T-cell (primary cell): ENCODE results near the gene RIT1. TPM values are rescaled to one million over a fixed set of nuclear protein-coding genes. Genes with fewer than 3 reads are reported as not detected.
A peak's percentile ranks its signal among the peaks of the same experiment; 100 is the strongest.
"Not testable (repeated sequence)": the region's sequence is repeated elsewhere in the genome, so short reads cannot be mapped to it uniquely, and the experiment has no call there.

ENCODE experiments used
- ATAC-seq, 4 experiments: fragments of 200-7000 bp in 3 of 4; fragments of 150-1000 bp in 1 of 4; cut with Tn5 transposase; replicated peaks in 1 of 4; 1 replicate in 3 of 4; 2 replicates in 1 of 4; pipeline ENCODE4 v1.10.0; 2021; ENCODE audit warnings: moderate library complexity in 3 of 4, mild to moderate bottlenecking in 2 of 4, moderate number of reproducible peaks in 1 of 4
- CTCF ChIA-PET, 2 donors: fragments of 300-600 bp; sonication (Branson Sonifier 250); formaldehyde crosslinking; loops; one replicate each; lab custom pipeline; 2022; ENCODE audit warnings: antibody characterized with exemption in 2 of 2; lab: Charles Lee
- POLR2A ChIA-PET, 2 donors: fragments of 300-600 bp; sonication (Branson Sonifier 250); formaldehyde crosslinking; loops; one replicate each; lab custom pipeline; 2022; ENCODE audit warnings: antibody characterized with exemption in 2 of 2; lab: Charles Lee
- DNase-seq, 35 experiments: peaks; one replicate each; pipeline versions ENCODE4 v3.0.0 to v3.0.0-alpha.2; 2013 to 2023
- H3K27ac ChIP-seq: one replicate; pipeline ENCODE4 v1.5.1; 2013; ENCODE audit warnings: low read length
- H3K27me3 ChIP-seq, 2 experiments: replicated peaks in 1 of 2; 1 replicate in 1 of 2; 2 replicates in 1 of 2; pipeline versions ENCODE4 v1.6.1 to v1.7.0; 2013; ENCODE audit warnings: low read length in 1 of 2, mixed read lengths in 1 of 2; ENCODE audit not compliant: control insufficient read depth in 2 of 2, insufficient read depth in 2 of 2; ENCODE audit errors: extremely low read depth in 1 of 2
- H3K36me3 ChIP-seq, 2 donors: 1 replicate in 1 of 2; 2 replicates in 1 of 2; pipeline versions ENCODE4 v1.6.1 to v1.7.0; 2013; ENCODE audit warnings: low read length in 1 of 2; ENCODE audit not compliant: control insufficient read depth in 2 of 2, insufficient read depth in 1 of 2; ENCODE audit errors: extremely low read depth in 1 of 2
- H3K4me1 ChIP-seq, 2 experiments: 1 replicate in 1 of 2; 2 replicates in 1 of 2; pipeline versions ENCODE4 v1.6.1 to v1.7.0; 2013; ENCODE audit warnings: low read length in 2 of 2, mixed read lengths in 1 of 2; ENCODE audit not compliant: insufficient read depth in 2 of 2, control insufficient read depth in 1 of 2; ENCODE audit errors: extremely low read depth in 1 of 2
- H3K4me3 ChIP-seq, 2 donors: 1 replicate in 1 of 2; 2 replicates in 1 of 2; pipeline versions ENCODE4 v1.5.1 to v1.7.0; 2013; ENCODE audit warnings: mild to moderate bottlenecking in 2 of 2, low read length in 1 of 2, moderate library complexity in 1 of 2; ENCODE audit not compliant: control insufficient read depth in 1 of 2; ENCODE audit errors: extremely low read depth in 1 of 2
- H3K9me3 ChIP-seq: 2 replicates; pipeline ENCODE4 v1.7.0; 2013
- H3K27ac Mint-ChIP-seq, 2 donors: one replicate each; pipeline ENCODE4 v1.8.0; 2020 to 2021; ENCODE audit warnings: mild to moderate bottlenecking in 2 of 2, mixed read lengths in 2 of 2
- H3K27me3 Mint-ChIP-seq, 2 donors: one replicate each; pipeline ENCODE4 v1.8.0; 2021 to 2022; ENCODE audit warnings: mixed read lengths in 2 of 2
- H3K36me3 Mint-ChIP-seq: one replicate; pipeline ENCODE4 v1.8.0; 2021; ENCODE audit warnings: mixed read lengths
- H3K4me1 Mint-ChIP-seq, 3 donors: one replicate each; pipeline ENCODE4 v1.8.0; 2020 to 2022; ENCODE audit warnings: mixed read lengths in 3 of 3, mild to moderate bottlenecking in 1 of 3
- H3K4me3 Mint-ChIP-seq, 3 donors: one replicate each; pipeline ENCODE4 v1.8.0; 2020 to 2022; ENCODE audit warnings: mild to moderate bottlenecking in 3 of 3, mixed read lengths in 3 of 3, moderate library complexity in 3 of 3
- H3K9me3 Mint-ChIP-seq, 3 donors: one replicate each; pipeline ENCODE4 v1.8.0; 2020 to 2022; ENCODE audit warnings: mixed read lengths in 3 of 3
- WGBS: methylation state at CpG from one replicate; pipeline ENCODE4 v1.1.5; 2013; ENCODE audit warnings: missing lambda C conversion rate; ENCODE audit not compliant: insufficient coverage; 5-methylcytosine and 5-hydroxymethylcytosine counted together
- total RNA-seq, 35 experiments: library from RNA in 6 of 35; stranded (reverse) in 6 of 35; fragments of 120-200 nt in 1 of 35; gene quantifications; one replicate each; pipeline versions ENCODE4 v1.2.1 to v1.2.4 and lab custom pipeline; 2013 to 2026

RIT1 gene
- total RNA-seq, 5 donors from 2014 or later (not counting 1 experiment from before 2014, with no cell fraction given) = 35.3 to 56.4 (median 39.2) TPM

- ChIA-PET POLR2A (interaction anchor here in 1 of 2 donors (0.7 kb wide), 1 partner anchor 12 kb away, joined by 5 read pairs; no protein-coding TSS in a partner anchor), CTCF (no interaction called here)
- no peak overlapping the region for H3K4me3 Mint-ChIP-seq
- Histone ChIP-seq H3K36me3 (peaks cover 13 to 74% of the 10 kb centered on the region in 2 donors), H3K27ac (no peak overlapping the region), H3K4me1 (no peaks in the 10 kb centered on the region), H3K27me3 (no peaks in the 10 kb centered on the region), H3K4me3 (no peak overlapping the region), H3K9me3 (no peaks in the 10 kb centered on the region)
- WGBS = 100% methylated on average over 3 of the region's 4 CpGs
- no peaks in the 10 kb centered on the region for H3K9me3 Mint-ChIP-seq
- no peak overlapping the region for H3K27ac Mint-ChIP-seq
- no peaks in the 10 kb centered on the region for H3K27me3 Mint-ChIP-seq
- no peak for DNase-seq
- ATAC-seq = no peak
- peaks cover 0 to 4% (median 2%) of the 10 kb centered on the region in 3 donors for H3K4me1 Mint-ChIP-seq
- peaks cover 36% of the 10 kb centered on the region for H3K36me3 Mint-ChIP-seq
Measured at GRCh38 chr1:155900161-155900560, 11.0 kb downstream of the RIT1 start.

GRCh38 chr1:155899683-155900082 is 11.5 kb downstream of the RIT1 start:
- Histone ChIP-seq H3K27me3 (no peaks in the 10 kb centered on the region), H3K27ac (no peak overlapping the region), H3K9me3 (no peaks in the 10 kb centered on the region), H3K4me1 (no peaks in the 10 kb centered on the region), H3K4me3 (no peak overlapping the region), H3K36me3 (peaks cover 10 to 69% of the 10 kb centered on the region in 2 donors)
- no peak for DNase-seq
- no peak overlapping the region for H3K4me3 Mint-ChIP-seq
- H3K4me1 Mint-ChIP-seq = peaks cover 0 to 4% (median 2%) of the 10 kb centered on the region in 3 donors
- ATAC-seq = no peak
- ChIA-PET CTCF (interaction anchor here in 1 of 2 donors (0.6 kb wide), 1 partner anchor 460 kb away, joined by 3 read pairs; no protein-coding TSS in a partner anchor), POLR2A (interaction anchor here in 1 of 2 donors (0.7 kb wide), 1 partner anchor 13 kb away, joined by 5 read pairs; no protein-coding TSS in a partner anchor)
- no peaks in the 10 kb centered on the region for H3K27me3 Mint-ChIP-seq
- H3K36me3 Mint-ChIP-seq = peaks cover 35% of the 10 kb centered on the region
- WGBS = 93% methylated on average over 2 of the region's 2 CpGs
- H3K9me3 Mint-ChIP-seq = no peaks in the 10 kb centered on the region
- H3K27ac Mint-ChIP-seq = peak overlapping the region; percentile 25 to 34

- ChIA-PET CTCF (no interaction called here), POLR2A (interaction anchor here (0.5 to 0.7 kb wide), 5 partner anchors 10 to 457 kb away, joined by 3 to 4 read pairs (median 3); no protein-coding TSS in a partner anchor)
- Mint-ChIP-seq H3K9me3 (no peaks in the 10 kb centered on the region), H3K4me3 (no peak overlapping the region), H3K27ac (peak overlapping the region; percentile 18 to 61), H3K27me3 (no peaks in the 10 kb centered on the region), H3K36me3 (peaks cover 30% of the 10 kb centered on the region), H3K4me1 (peaks cover under 1 to 5% (median 3%) of the 10 kb centered on the region in 3 donors)
- Histone ChIP-seq H3K4me3 (no peak overlapping the region), H3K27me3 (no peaks in the 10 kb centered on the region), H3K9me3 (no peaks in the 10 kb centered on the region), H3K36me3 (peaks cover 6 to 61% of the 10 kb centered on the region in 2 donors), H3K4me1 (peaks cover 2% of the 10 kb centered on the region in 2 experiments), H3K27ac (no peak overlapping the region)
- DNase-seq (no peak), ATAC-seq (no peak)
- WGBS = 85% methylated on average over 2 of the region's 2 CpGs
Measured at GRCh38 chr1:155898888-155899287, 12.3 kb downstream of the RIT1 start.

GRCh38 chr1:155897746-155898145 is 13.4 kb downstream of the RIT1 start:
- H3K27ac Mint-ChIP-seq = peak overlapping the region in 1 of 2 donors; percentile 49
- Histone ChIP-seq H3K4me3 (no peak overlapping the region), H3K9me3 (no peaks in the 10 kb centered on the region), H3K36me3 (peaks cover 5 to 54% of the 10 kb centered on the region in 2 donors), H3K27ac (no peak overlapping the region), H3K27me3 (no peaks in the 10 kb centered on the region), H3K4me1 (peaks cover 9 to 13% of the 10 kb centered on the region in 2 experiments)
- ChIA-PET POLR2A (interaction anchor here in 1 of 2 donors (0.6 kb wide), 1 partner anchor 370 kb away, joined by 4 read pairs; no protein-coding TSS in a partner anchor), CTCF (no interaction called here)
- WGBS = no CpG with 5 or more reads among the region's 1 CpG
- peaks cover 12 to 16% (median 14%) of the 10 kb centered on the region in 3 donors for H3K4me1 Mint-ChIP-seq
- ATAC-seq (no peak), DNase-seq (no peak)
- H3K9me3 Mint-ChIP-seq = no peaks in the 10 kb centered on the region
- peaks cover 30% of the 10 kb centered on the region for H3K36me3 Mint-ChIP-seq
- no peak overlapping the region for H3K4me3 Mint-ChIP-seq
- H3K27me3 Mint-ChIP-seq = no peaks in the 10 kb centered on the region

- CTCF ChIA-PET, H3K27me3 Mint-ChIP-seq, H3K4me3 ChIP-seq, H3K9me3 ChIP-seq, DNase-seq, ATAC-seq, H3K27ac ChIP-seq, H3K4me3 Mint-ChIP-seq, H3K27me3 ChIP-seq, H3K9me3 Mint-ChIP-seq, POLR2A ChIA-PET, H3K27ac Mint-ChIP-seq: not testable (repeated sequence)
- Histone ChIP-seq H3K4me1 (peaks cover 9 to 14% of the 10 kb centered on the region in 2 experiments), H3K36me3 (peaks cover 3 to 44% of the 10 kb centered on the region in 2 donors)
- peaks cover 30% of the 10 kb centered on the region for H3K36me3 Mint-ChIP-seq
- peaks cover 17 to 20% (median 18%) of the 10 kb centered on the region in 3 donors for H3K4me1 Mint-ChIP-seq
- 100% methylated on average over 2 of the region's 8 CpGs for WGBS
Measured at GRCh38 chr1:155896476-155896875, 14.7 kb downstream of the RIT1 start.

- H3K4me3 Mint-ChIP-seq, H3K9me3 Mint-ChIP-seq, H3K4me3 ChIP-seq, CTCF ChIA-PET, DNase-seq, H3K27me3 Mint-ChIP-seq, H3K27me3 ChIP-seq, H3K9me3 ChIP-seq, ATAC-seq, H3K27ac Mint-ChIP-seq, H3K27ac ChIP-seq: not testable (repeated sequence)
- H3K36me3 ChIP-seq = peaks cover 2 to 35% of the 10 kb centered on the region in 2 donors
- Mint-ChIP-seq H3K4me1 (peaks cover 17 to 20% (median 18%) of the 10 kb centered on the region in 3 donors), H3K36me3 (peaks cover 30% of the 10 kb centered on the region)
- POLR2A ChIA-PET = interaction anchor here (0.5 to 0.7 kb wide), 4 partner anchors 18 to 39 kb away, joined by 3 to 7 read pairs (median 4); no protein-coding TSS in a partner anchor
- WGBS = 100% methylated on average over 3 of the region's 6 CpGs
- peaks cover 9 to 14% of the 10 kb centered on the region in 2 experiments for H3K4me1 ChIP-seq
Measured at GRCh38 chr1:155895617-155896016, 15.5 kb downstream of the RIT1 start.
